BJ (cell line): Measurements from ENCODE around the gene VSTM2L. TPM values are rescaled to one million over a fixed set of nuclear protein-coding genes. Genes with fewer than 3 reads are reported as not detected.

Experiments
- CTCF ChIA-PET: fragments of 350-600 bp; formaldehyde crosslinking; extraction: SDS; loops from one replicate; lab custom pipeline; 2021; ENCODE audit warnings: antibody characterized with exemption, inconsistent platforms; lab: Yijun Ruan, JAX
- POLR2A ChIA-PET: fragments of 300-600 bp; sonication (Branson Sonifier 250); formaldehyde crosslinking; extraction: SDS; loops from one replicate; lab custom pipeline; 2021; ENCODE audit warnings: antibody characterized with exemption; lab: Charles Lee
- DNase-seq: peaks from one replicate; pipeline ENCODE4 v3.0.0-alpha.2; 2011; ENCODE audit warnings: low read depth
- H3K27me3 ChIP-seq: 2 replicates; pipeline ENCODE4 v1.6.0; 2011; ENCODE audit warnings: low read length; ENCODE audit not compliant: control insufficient read depth, insufficient read depth
- H3K36me3 ChIP-seq: 2 replicates; pipeline ENCODE4 v1.5.1; 2011; ENCODE audit warnings: low read length; ENCODE audit not compliant: control insufficient read depth, insufficient read depth
- H3K4me3 ChIP-seq: 2 replicates; pipeline ENCODE4 v1.5.1; 2011; ENCODE audit warnings: low read depth, mild to moderate bottlenecking, control low read depth, low read length
- CTCF ChIP-seq: IDR thresholded peaks from 2 replicates; pipeline ENCODE4 v1.5.1; 2011; ENCODE audit warnings: low read depth, mild to moderate bottlenecking, control low read depth, inconsistent platforms, low read length, moderate library complexity; ENCODE audit not compliant: insufficient read depth
- polyA plus RNA-seq: library from polyadenylated mRNA; depleted of rRNA; stranded (reverse); fragments of >200 nt; gene quantifications from 2 replicates; pipeline ENCODE4 v1.2.3, GENCODE V29; 2011

The VSTM2L gene
- polyA plus RNA-seq, 1 experiment, result 1.2 TPM

GRCh38 chr20:37944456-37944981 is 41.6 kb downstream of the VSTM2L start:
- no peak for TF ChIP-seq CTCF

GRCh38 chr20:37945091-37945547 is 42.2 kb downstream of the VSTM2L start:
- H3K36me3 ChIP-seq, result no peaks in the 10 kb centered on the region
- no peak for DNase-seq
- H3K27me3 ChIP-seq, result peaks cover 10% of the 10 kb centered on the region
- no peak overlapping the region for H3K4me3 ChIP-seq
- no peak for TF ChIP-seq CTCF
- ChIA-PET CTCF (interaction anchor here (0.9 kb wide), 1 partner anchor 276 kb away, joined by 3 read pairs; no protein-coding TSS in a partner anchor), POLR2A (no interaction called here)

More at GRCh38 chr20:37944456-37944981, 41.6 kb downstream of the VSTM2L start:
- Histone ChIP-seq H3K4me3 (no peak overlapping the region), H3K36me3 (no peaks in the 10 kb centered on the region), H3K27me3 (peaks cover 9% of the 10 kb centered on the region)
- CTCF ChIA-PET, result interaction anchor here (0.9 kb wide), 1 partner anchor 277 kb away, joined by 3 read pairs; no protein-coding TSS in a partner anchor
- DNase-seq, result no peak
- POLR2A ChIA-PET, result no interaction called here

- TF ChIP-seq CTCF, result no peak
- CTCF ChIA-PET, result interaction anchor here (0.6 kb wide), 1 partner anchor 48 kb away, joined by 3 read pairs; no protein-coding TSS in a partner anchor
- peaks cover 10% of the 10 kb centered on the region for H3K27me3 ChIP-seq
Observed at GRCh38 chr20:37946946-37947345, 44.0 kb downstream of the VSTM2L start.

GRCh38 chr20:37947943-37948342 is 45.0 kb downstream of the VSTM2L start:
- POLR2A ChIA-PET, result no interaction called here

More at GRCh38 chr20:37946946-37947345, 44.0 kb downstream of the VSTM2L start:
- H3K4me3 ChIP-seq, result no peak overlapping the region
- H3K36me3 ChIP-seq, result no peaks in the 10 kb centered on the region
- POLR2A ChIA-PET, result no interaction called here
- no peak for DNase-seq

GRCh38 chr20:37948956-37949355 is 46.0 kb downstream of the VSTM2L start:
- TF ChIP-seq CTCF, result no peak
- Histone ChIP-seq H3K4me3 (no peak overlapping the region), H3K27me3 (peaks cover 10% of the 10 kb centered on the region), H3K36me3 (no peaks in the 10 kb centered on the region)
- POLR2A ChIA-PET, result no interaction called here
- no peak for DNase-seq
- CTCF ChIA-PET, result no interaction called here

More at GRCh38 chr20:37947943-37948342, 45.0 kb downstream of the VSTM2L start:
- CTCF ChIA-PET, result no interaction called here
- no peak for TF ChIP-seq CTCF
- DNase-seq, result no peak
- Histone ChIP-seq H3K27me3 (peaks cover 10% of the 10 kb centered on the region), H3K36me3 (no peaks in the 10 kb centered on the region), H3K4me3 (no peak overlapping the region)
